ENCODE measurements around the gene MAP2K2. TPM values are rescaled to one million over a fixed set of nuclear protein-coding genes. Genes with fewer than 3 reads are reported as not detected.

MAP2K2 gene
- total RNA-seq, 1 donor from 2014 or later: 153 TPM

DNA sequence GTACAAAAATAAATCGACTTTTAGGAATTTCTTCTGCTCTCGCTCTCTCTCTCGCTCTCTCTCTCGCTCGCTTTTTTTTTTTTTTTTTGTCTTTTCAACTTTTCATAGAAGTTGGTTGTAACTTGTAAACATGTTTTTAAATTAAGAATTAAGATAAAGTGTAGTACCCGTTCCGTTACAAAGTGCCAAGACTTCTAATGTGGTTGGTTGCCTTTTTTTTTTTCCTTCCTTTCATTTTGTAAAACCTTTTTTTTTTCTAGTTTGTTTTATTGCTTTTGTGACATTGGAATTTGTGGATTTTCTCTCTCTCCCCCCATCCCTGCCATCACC lies 77.6 kb downstream of the MAP2K2 start:
- H3K27me3 Mint-ChIP-seq (ENCODE audit: unreplicated experiment): peaks cover 4% of the 10 kb centered on the region
- H3K4me3 Mint-ChIP-seq (ENCODE audit: unreplicated experiment): peak overlapping the region; percentile 28
- DNase-seq (ENCODE audit: low spot score): no peak
- H3K27ac Mint-ChIP-seq (ENCODE audit: unreplicated experiment): no peak overlapping the region
- H3K4me1 Mint-ChIP-seq (ENCODE audit: unreplicated experiment): no peaks in the 10 kb centered on the region
- H3K9me3 Mint-ChIP-seq (ENCODE audit: unreplicated experiment): no peaks in the 10 kb centered on the region
- TF ChIP-seq, protein P1, sequence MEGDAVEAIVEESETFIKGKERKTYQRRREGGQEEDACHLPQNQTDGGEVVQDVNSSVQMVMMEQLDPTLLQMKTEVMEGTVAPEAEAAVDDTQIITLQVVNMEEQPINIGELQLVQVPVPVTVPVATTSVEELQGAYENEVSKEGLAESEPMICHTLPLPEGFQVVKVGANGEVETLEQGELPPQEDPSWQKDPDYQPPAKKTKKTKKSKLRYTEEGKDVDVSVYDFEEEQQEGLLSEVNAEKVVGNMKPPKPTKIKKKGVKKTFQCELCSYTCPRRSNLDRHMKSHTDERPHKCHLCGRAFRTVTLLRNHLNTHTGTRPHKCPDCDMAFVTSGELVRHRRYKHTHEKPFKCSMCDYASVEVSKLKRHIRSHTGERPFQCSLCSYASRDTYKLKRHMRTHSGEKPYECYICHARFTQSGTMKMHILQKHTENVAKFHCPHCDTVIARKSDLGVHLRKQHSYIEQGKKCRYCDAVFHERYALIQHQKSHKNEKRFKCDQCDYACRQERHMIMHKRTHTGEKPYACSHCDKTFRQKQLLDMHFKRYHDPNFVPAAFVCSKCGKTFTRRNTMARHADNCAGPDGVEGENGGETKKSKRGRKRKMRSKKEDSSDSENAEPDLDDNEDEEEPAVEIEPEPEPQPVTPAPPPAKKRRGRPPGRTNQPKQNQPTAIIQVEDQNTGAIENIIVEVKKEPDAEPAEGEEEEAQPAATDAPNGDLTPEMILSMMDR (IDR thresholded peaks at IDR 0.05; ENCODE audit: unreplicated experiment): no peak
- H3K36me3 Mint-ChIP-seq (ENCODE audit: low read depth, unreplicated experiment): peaks cover 15% of the 10 kb centered on the region

DNA sequence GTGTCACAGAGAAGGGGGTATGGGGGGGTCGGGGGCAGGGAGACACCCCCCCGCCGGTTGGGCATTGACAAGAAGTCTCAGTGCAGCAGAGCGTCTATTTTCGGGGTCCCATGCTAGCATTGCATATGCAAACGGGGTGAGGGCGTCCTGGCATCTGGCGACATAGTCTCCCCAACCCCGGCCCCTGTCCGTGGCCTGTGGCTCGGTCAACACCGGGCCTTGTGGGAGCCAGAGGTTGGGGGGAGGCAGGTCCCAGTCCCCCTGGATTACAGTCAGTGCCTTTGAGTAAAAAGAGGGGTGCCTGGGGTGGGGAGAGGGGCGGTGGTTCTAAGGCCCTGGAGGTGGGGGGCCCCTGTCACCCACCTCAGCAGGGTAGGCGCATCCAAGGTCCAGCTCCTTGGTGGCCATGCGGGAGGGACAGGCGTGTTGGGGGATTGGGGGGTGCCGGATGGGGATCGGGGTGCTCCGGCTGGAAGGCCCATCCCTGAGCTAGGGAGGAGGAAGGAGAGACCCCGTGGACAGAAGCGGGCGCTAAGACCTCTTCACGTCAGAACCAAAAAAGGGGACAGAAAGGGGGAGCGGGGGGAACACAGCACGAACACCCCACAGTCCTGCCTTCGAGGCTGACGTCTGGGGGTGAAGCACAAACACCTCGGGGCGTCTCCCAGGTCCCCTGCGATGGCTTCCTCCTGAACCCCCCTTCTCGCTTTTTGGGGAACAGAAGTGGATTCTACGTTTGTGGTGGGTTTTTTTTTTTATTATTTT lies 78.1 kb downstream of the MAP2K2 start:
- Mint-ChIP-seq H3K4me3 (ENCODE audit: unreplicated experiment) (no peak overlapping the region), H3K27me3 (ENCODE audit: unreplicated experiment) (peaks cover 4% of the 10 kb centered on the region), H3K27ac (ENCODE audit: unreplicated experiment) (no peak overlapping the region), H3K36me3 (ENCODE audit: low read depth, unreplicated experiment) (peaks cover 11% of the 10 kb centered on the region), H3K4me1 (ENCODE audit: unreplicated experiment) (no peaks in the 10 kb centered on the region), H3K9me3 (ENCODE audit: unreplicated experiment) (no peaks in the 10 kb centered on the region)
- no peak for DNase-seq (ENCODE audit: low spot score)
- TF ChIP-seq, protein P1 (IDR thresholded peaks at IDR 0.05; ENCODE audit: unreplicated experiment): no peak

DNA sequence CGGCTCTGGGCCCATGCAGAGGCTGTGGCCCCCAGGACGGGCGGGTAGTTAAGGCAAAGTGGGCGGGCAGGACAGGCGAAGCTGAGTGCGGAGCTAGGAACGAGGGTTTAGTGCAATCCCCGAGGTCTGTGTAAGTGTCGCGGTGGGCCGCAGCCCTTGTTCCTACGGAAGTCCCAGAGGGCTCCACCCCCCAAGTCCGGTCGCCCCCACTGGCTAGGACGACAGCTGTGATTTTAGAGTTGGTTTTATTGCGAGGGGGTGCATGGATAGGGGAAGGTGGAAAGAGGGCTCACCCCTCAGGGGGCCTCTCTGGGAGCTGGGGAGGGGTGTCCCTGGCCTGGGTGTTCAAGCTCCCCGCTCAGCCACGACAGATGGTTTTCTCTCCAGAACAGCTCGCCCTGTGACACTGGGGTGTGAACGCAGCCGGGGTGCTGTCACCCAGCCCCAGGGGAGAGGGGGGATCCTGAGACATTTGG lies 78.9 kb downstream of the MAP2K2 start:
- no peak for DNase-seq (ENCODE audit: low spot score)
- no peaks in the 10 kb centered on the region for H3K9me3 Mint-ChIP-seq (ENCODE audit: unreplicated experiment)
- no peaks in the 10 kb centered on the region for H3K4me1 Mint-ChIP-seq (ENCODE audit: unreplicated experiment)
- H3K27me3 Mint-ChIP-seq (ENCODE audit: unreplicated experiment): peaks cover 7% of the 10 kb centered on the region
- peaks cover 12% of the 10 kb centered on the region for H3K36me3 Mint-ChIP-seq (ENCODE audit: low read depth, unreplicated experiment)
- H3K4me3 Mint-ChIP-seq (ENCODE audit: unreplicated experiment): no peak overlapping the region
- TF ChIP-seq, protein P1 (IDR thresholded peaks at IDR 0.05; ENCODE audit: unreplicated experiment): no peak
- H3K27ac Mint-ChIP-seq (ENCODE audit: unreplicated experiment): no peak overlapping the region

DNA sequence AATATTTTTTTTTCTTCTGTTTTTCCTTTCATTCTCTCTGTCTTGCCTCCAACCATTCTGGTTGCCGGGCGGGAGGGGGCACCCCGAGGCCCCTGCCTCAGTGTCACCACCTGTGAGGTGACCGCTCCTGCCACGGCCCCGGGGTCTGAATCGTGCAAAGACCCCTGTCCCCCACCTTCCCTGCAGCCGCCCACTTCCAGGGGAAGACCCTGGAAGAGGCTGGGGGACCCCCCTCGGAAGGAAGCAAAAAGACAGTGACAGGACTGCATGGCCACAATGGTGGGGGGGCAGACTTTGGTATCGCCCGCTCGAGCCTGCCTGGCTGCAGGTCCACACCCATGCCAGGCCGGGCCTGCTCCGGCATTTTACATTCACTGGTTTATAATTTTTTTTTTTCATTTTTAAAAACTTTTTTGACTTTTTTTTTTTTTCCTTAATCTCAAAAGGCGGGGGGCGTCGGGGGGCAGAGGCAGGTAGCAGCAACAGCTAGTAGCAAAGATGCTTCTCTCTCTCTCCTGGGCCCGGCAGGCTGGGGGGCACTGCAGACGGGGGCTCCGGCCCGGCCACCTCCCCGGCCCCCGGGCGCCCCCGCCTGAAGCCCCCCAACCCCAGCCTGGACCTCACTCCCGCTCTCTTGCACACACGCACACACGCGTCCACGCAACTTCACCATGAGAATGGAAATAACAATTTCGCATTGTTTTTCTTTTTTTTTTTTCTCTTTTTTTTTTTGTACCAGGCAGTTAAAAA lies 79.8 kb downstream of the MAP2K2 start:
- Mint-ChIP-seq H3K27me3 (ENCODE audit: unreplicated experiment) (peaks cover 5% of the 10 kb centered on the region), H3K9me3 (ENCODE audit: unreplicated experiment) (no peaks in the 10 kb centered on the region), H3K4me3 (ENCODE audit: unreplicated experiment) (no peak overlapping the region), H3K27ac (ENCODE audit: unreplicated experiment) (no peak overlapping the region), H3K36me3 (ENCODE audit: low read depth, unreplicated experiment) (peaks cover 13% of the 10 kb centered on the region), H3K4me1 (ENCODE audit: unreplicated experiment) (no peaks in the 10 kb centered on the region)
- DNase-seq (ENCODE audit: low spot score): no peak
- TF ChIP-seq, protein P1 (IDR thresholded peaks at IDR 0.05; ENCODE audit: unreplicated experiment): no peak

DNA sequence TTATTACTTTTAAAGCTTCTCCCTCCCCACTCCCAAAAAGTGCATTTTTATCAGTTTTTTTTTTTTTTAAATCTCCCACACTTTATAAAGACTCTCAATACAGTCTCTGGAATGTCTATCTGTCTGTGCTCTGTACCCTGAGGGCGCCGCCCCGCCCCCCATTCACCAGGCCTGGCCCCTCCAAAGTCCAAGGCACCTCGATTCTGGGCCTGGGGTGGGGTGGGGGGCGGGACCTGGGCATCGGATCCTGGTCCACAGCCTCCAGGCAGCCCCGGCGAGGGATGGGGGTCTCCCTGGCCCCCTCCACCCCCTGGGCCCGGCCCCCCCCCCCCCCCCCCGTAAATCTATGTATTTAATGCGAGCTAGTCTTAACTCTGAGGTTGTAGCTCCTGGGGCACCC lies 80.5 kb downstream of the MAP2K2 start:
- Mint-ChIP-seq H3K36me3 (ENCODE audit: low read depth, unreplicated experiment) (peaks cover 13% of the 10 kb centered on the region), H3K4me1 (ENCODE audit: unreplicated experiment) (no peaks in the 10 kb centered on the region)
- no peak for DNase-seq (ENCODE audit: low spot score)

More for the DNA sequence above, 80.5 kb downstream of the MAP2K2 start:
- Mint-ChIP-seq H3K4me3 (ENCODE audit: unreplicated experiment) (no peak overlapping the region), H3K9me3 (ENCODE audit: unreplicated experiment) (no peaks in the 10 kb centered on the region), H3K27ac (ENCODE audit: unreplicated experiment) (no peak overlapping the region), H3K27me3 (ENCODE audit: unreplicated experiment) (peaks cover 5% of the 10 kb centered on the region)
- TF ChIP-seq, protein P1 (IDR thresholded peaks at IDR 0.05; ENCODE audit: unreplicated experiment): no peak
